GM18511 (cell line): Measurements from ENCODE around the gene SCN3B.

Experiments
- ATAC-seq: cut with Tn5 transposase; IDR thresholded peaks from one replicate; pipeline ENCODE4 v1.9.1; 2021; ENCODE audit warnings: mild to moderate bottlenecking, moderate library complexity; ENCODE audit not compliant: unreplicated experiment

SCN3B gene

GRCh38 chr11:123659311-123659710 is 4.9 kb upstream of the SCN3B start:
- ATAC-seq: no peak

DNA sequence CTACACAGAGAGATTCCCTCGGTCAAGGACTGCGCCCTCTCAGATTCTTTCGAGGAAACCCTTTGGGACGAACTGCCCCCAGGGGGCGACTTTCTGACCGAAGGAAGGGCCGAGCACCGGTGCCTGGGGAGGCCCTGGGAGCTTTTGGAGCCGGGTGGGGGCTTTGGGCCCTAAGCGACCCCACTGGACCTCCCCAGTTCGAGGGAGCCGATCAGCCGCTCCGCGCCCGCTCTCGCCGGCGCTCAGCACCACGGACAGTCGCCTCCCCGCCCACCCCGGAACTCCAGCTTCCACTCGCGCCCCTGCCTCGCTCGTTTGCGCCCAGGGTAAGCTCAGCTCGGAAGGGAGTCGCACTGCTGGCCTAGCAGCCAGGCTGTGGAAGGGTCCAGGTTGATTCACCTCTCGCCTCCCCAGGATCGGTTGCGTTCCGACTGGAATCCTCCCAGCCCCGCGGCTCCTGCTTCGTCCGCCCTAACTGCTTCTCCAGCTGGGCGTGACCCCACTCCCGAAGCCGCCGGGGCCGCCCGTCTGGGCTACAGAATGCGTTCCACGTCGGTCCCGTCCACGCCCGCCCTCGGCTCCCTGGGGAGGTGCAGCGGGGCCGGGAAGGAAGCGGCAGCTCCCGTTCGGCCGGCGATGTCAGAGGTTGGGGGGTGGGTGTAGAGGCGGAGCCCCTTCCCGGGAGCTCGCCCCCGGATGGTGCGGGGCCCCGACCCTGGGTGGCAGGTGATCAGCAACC is 428 bp downstream of the SCN3B start:
- ATAC-seq: peak; percentile 52

- no peak for ATAC-seq
These were observed 969 bp downstream of the SCN3B start for GRCh38 chr11:123653483-123653826.

- ATAC-seq: no peak
These were observed 1.8 kb downstream of the SCN3B start for GRCh38 chr11:123652599-123652998.

- ATAC-seq: no peak
These were observed 3.5 kb downstream of the SCN3B start for GRCh38 chr11:123650901-123651300.

DNA sequence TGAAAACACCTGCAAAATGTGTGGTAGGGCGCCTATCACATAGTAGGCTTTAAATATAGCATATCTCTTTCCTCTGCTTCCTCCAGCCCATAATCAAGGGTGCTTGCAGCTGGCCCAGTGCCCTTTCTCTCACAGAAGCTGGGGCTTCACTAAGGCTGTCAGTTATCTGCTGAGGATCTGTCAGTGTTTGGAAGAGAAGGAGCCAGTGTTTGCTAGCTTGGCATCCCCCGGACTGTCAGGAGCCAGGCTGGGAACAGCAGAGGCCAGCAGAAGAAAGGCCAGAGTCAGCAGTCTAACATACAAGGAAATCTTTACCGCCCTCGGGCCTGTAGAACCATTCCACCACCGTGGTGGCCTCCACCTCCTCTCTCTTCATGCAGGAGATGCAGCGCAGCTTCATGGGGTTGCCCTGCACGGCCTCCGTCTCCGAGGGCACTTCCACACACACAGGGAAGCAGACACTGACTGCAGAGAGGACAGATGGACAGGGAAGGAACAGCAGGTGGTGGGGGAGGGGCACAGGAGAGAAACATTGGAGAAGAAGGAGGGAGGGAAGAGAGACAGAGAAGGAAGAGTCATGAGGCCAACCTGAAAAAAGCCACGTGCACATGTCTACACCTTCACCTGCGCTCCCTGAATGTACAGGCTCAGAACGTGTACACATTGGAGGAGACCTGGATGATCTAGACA is 9.0 kb downstream of the SCN3B start:
- no peak for ATAC-seq

GRCh38 chr11:123642435-123642834 is 12.0 kb downstream of the SCN3B start:
- ATAC-seq: no peak

GRCh38 chr11:123641495-123641840 is 13.0 kb downstream of the SCN3B start:
- no peak for ATAC-seq

DNA sequence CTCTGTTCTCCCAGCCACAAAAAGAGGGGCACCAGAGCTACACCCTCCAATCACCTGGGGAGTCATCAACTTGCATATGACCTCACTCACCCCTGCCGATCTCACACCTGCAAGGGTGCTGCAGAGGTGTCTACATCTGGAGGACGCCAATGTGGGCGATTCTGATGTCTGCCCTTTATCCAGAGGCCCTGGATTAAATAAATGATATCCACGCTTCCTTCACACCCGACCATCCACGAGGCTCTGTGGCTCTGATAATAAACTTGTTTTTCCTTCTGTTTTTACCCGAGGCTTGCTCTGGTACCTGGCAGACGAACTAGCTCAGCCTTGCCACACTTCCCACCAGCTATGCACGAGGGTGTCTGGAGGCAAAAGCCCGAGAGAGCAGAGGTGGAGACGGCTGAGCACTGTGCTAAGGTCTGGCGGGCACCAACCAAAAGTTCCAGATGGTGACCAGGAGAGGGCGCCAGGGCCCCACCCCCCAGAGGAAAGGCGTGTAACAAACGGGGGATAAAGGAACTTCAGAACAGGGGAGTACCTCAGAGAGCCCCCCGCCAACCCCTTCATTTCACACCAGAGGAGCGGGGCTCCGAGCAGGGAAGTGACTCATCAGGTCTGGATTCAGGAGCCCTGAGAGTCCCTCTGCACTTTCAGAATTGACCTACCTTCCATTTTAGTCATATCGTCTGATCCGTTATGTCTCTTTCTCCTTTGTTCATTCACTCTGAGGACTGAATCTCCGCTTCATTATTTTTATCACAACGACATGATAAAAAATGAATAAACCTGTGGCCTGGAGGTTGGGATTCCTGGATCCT is 13.5 kb downstream of the SCN3B start:
- ATAC-seq: peak; percentile 77

GRCh38 chr11:123640029-123640428 is 14.4 kb downstream of the SCN3B start:
- no peak for ATAC-seq

GRCh38 chr11:123630126-123630608 is 24.3 kb downstream of the SCN3B start:
- no peak for ATAC-seq

DNA sequence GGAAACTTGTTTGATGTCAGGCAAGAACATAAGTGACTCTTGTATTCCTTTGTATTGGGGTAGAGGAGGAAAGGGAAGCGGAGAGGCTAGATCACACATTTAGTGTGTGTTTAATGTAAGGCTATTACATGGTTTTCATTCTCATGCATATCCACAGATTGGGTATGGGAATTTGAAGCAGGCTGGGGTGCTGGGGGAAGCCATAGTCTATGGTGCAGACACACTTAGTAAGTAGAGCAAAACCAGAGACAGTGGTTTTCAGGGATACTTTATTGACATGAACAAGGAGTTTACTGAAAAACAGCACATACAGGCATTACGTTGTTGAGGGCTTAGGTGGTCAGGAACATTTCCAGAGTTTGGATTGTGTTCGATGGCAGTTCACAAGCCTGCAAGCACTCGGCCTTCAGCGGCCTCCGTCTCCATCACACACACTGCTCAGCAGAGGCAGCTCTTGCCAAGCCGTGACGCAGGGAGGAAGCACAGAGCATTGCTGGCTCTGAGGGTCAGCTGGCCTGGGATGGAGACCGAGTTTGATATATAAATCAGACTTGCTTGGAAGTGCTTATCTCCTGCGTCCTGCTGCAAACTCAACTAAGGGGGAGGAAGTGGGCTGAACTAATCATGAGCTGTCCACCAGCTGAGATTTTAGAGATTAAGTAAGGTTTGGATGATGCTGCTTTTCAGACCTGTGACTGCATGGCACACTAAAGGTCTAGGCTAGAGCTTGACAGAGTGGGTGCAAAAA is 25.3 kb downstream of the SCN3B start:
- no peak for ATAC-seq

DNA sequence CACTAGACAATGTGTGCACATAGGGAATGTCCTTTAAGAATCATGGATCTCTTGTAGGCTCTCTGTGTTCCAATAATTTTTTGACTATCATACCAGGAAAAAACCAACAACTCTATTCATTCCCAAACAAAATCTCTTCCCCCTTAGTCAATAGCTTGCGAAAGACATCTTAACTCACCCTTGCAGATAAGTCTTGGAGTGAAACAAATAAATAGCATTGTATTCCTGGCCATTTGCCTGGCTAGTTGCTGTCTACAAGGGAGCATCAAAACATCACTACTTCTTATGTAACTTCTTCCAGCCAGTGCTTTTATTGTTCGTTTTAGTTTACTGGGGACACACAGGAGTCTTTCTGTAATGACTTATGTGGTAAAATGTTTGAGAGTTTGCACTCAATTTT is 29.4 kb downstream of the SCN3B start:
- ATAC-seq: no peak

DNA sequence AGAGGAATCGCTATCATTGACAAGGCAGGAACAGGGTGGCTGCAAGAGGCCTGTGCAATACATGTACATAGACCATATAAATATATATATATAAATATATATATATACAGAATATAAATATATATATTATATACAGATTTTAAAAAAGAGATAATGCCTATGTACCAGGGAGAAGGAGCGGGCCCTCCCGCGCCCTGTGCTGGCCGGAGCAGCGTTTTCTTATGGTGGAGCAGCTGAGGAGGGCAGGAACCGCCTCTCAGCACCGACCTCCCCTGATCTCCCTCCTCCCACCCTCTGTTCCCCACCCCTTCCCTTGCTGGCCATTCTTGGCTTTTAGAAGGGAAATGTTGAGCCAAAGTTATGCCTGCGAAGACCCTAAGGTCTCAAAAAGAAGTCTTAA is 31.8 kb downstream of the SCN3B start:
- no peak for ATAC-seq

DNA sequence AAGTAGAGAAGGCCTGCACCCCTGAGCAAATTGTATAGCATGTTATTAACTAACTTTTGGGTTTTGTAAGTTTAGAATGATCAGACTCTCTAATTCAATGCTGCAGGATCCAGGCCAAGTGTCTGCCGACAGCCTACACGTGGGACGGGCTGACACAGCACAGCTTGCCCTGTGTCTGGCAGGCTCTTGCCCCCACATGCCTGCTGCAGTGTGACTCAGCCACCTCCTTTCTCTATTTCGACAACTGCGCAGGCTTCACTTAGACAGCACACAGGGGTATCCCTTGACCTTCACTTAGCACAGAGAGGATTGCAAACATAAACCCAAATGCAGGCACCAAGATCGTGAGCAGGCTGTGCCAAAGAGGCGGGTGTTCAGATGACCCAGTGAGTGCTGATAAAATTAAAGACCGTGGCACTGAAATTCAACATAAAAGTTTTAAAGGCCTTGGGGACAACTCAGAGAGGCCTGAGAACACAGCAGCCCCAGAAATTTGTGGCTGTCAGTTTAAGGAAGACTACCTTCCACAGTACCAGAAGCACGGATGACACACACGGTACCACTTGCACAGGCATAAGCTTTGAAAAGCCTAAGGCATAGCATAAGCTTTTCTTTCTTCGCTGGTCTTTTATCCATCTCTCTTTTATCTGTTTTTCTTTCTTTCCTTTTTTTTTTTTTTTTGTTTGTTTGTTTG is 37.8 kb downstream of the SCN3B start:
- ATAC-seq: no peak

GRCh38 chr11:123611698-123612097 is 42.7 kb downstream of the SCN3B start:
- ATAC-seq: no peak

DNA sequence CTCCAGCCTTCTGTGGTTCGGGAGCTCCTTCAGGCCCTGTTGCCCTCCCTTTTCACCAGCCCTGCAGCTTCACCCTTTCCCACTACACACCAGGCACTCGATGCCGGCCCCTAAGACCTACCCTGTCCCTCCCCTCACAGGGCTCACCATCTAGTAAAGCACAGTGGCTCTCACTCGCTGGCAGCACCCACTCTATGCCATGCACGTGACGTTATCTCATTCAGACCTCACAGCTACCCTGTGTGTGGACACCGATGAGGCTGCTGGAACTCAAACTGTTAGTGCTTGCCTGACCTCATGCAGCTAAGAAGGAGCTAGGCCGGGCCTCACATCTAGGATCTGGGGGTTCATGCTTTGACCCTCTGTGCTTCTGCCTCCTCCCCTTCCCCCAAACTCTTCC is 45.5 kb downstream of the SCN3B start:
- no peak for ATAC-seq

GRCh38 chr11:123608371-123608770 is 46.1 kb downstream of the SCN3B start:
- ATAC-seq: no peak

- no peak for ATAC-seq
These were observed 46.6 kb downstream of the SCN3B start for GRCh38 chr11:123607781-123608180.

DNA sequence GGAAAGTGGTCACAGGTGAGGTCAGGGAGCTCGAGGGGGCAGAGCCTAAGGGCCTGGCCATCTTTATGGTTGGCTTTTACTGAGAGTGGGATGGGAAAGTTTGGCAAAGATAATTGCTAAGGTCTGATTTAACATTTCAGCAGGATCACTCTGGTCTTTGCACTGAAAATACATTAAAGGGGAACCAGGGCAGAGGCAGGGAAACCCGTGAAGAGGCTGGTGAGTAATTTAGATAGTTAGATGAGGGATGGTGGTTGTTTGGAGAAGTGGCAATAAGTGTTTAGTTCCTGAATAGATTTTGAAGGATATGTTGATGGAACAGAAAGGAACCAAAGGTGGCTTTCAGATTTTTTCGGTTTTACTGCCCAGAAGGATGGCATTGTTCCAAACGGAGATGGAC is 50.8 kb downstream of the SCN3B start:
- no peak for ATAC-seq

GRCh38 chr11:123601743-123602142 is 52.7 kb downstream of the SCN3B start:
- ATAC-seq: no peak
